IgD-negative memory B cell (primary cell): ENCODE data around the gene DLG2. TPM values are rescaled to one million over a fixed set of nuclear protein-coding genes. Genes with fewer than 3 reads are reported as not detected.
A peak's percentile ranks its signal among the peaks of the same experiment; 100 is the strongest.
"Not testable (repeated sequence)": the region's sequence is repeated elsewhere in the genome, so short reads cannot be mapped to it uniquely, and the experiment has no call there.

Source experiments
- H3K27ac Mint-ChIP-seq, 3 donors: one replicate each; pipeline ENCODE4 v1.8.0; 2020 to 2022; ENCODE audit warnings: mild to moderate bottlenecking in 3 of 3, mixed read lengths in 3 of 3, moderate library complexity in 1 of 3
- H3K27me3 Mint-ChIP-seq: one replicate; pipeline ENCODE4 v1.8.0; 2021; ENCODE audit warnings: mixed read lengths
- H3K36me3 Mint-ChIP-seq: one replicate; pipeline ENCODE4 v1.8.0; 2020; ENCODE audit warnings: mild to moderate bottlenecking, mixed read lengths
- H3K4me1 Mint-ChIP-seq, 3 donors: one replicate each; pipeline ENCODE4 v1.8.0; 2020 to 2022; ENCODE audit warnings: mixed read lengths in 3 of 3, mild to moderate bottlenecking in 1 of 3
- H3K4me3 Mint-ChIP-seq, 4 donors: one replicate each; pipeline ENCODE4 v1.8.0; 2020 to 2022; ENCODE audit warnings: mild to moderate bottlenecking in 4 of 4, mixed read lengths in 4 of 4, moderate library complexity in 3 of 4
- H3K9me3 Mint-ChIP-seq, 3 donors: one replicate each; pipeline ENCODE4 v1.8.0; 2020 to 2021; ENCODE audit warnings: mixed read lengths in 3 of 3, mild to moderate bottlenecking in 1 of 3
- polyA plus RNA-seq: library from polyadenylated mRNA; unstranded; fragments of 300-500 nt; fragmentation: Illumina TruSeq; gene quantifications from one replicate; pipeline ENCODE4 v1.2.3, GENCODE V29; 2021

DLG2 gene
- polyA plus RNA-seq, 1 donor from 2014 or later, result 2.0 TPM

GRCh38 chr11:85395515-85396055, 231.6 kb downstream of the DLG2 start:
- peaks cover 2 to 29% (median 13%) of the 10 kb centered on the region in 3 donors for H3K9me3 Mint-ChIP-seq
- H3K27ac Mint-ChIP-seq, H3K27me3 Mint-ChIP-seq, H3K36me3 Mint-ChIP-seq: not testable (repeated sequence)
- H3K4me3 Mint-ChIP-seq, result peak overlapping the region in 1 of 4 donors; percentile 28
- peaks cover 12 to 21% (median 17%) of the 10 kb centered on the region in 3 donors for H3K4me1 Mint-ChIP-seq

DNA sequence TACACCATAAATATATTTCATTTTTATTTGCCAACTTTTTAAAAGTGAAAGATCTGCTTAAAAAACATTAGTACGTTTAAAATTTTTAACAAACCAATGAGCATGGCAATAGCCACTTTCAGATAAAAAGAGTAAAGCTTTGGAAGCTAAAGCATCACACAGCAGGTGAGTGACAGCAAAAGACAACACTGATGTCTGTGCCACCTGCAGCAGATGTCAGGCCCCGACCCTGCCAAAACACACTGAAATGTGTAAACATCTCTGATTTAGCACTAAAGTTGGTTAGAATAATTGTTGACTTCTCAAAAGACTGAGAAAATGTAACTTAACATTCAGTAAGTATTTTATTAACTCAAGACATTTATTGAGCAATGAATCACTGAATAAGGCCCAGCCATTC, 232.9 kb downstream of the DLG2 start:
- H3K27me3 Mint-ChIP-seq, result peaks cover under 1% of the 10 kb centered on the region
- H3K27ac Mint-ChIP-seq, result no peak overlapping the region
- H3K9me3 Mint-ChIP-seq, result peaks cover 6 to 29% (median 16%) of the 10 kb centered on the region in 3 donors
- peaks cover 7% of the 10 kb centered on the region for H3K36me3 Mint-ChIP-seq
- H3K4me1 Mint-ChIP-seq, result peaks cover 12 to 21% (median 17%) of the 10 kb centered on the region in 3 donors
- no peak overlapping the region for H3K4me3 Mint-ChIP-seq

DNA sequence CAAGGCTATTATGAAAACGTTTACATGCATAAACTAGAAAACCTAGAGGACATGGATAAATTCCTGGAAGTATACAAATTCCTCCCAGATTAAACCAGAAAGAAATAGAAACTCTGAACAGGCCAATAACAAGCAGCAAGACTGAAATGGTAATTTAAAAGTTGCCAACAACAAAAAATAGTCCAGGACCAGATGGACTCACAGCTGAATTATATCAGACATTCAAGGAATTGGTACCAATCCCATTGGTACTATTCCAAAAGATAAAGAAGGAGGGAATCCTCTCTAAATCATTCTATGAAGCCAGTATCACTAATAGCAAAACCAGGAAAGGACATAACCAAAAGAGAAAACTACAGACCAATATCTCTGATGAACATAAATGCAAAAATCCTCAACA, 236.0 kb downstream of the DLG2 start:
- Mint-ChIP-seq H3K36me3 (peaks cover 2% of the 10 kb centered on the region), H3K4me3 (no peak overlapping the region), H3K27ac (no peak overlapping the region), H3K27me3 (peaks cover 2% of the 10 kb centered on the region), H3K9me3 (peaks cover 4 to 17% (median 8%) of the 10 kb centered on the region in 3 donors), H3K4me1 (peaks cover 9 to 13% (median 12%) of the 10 kb centered on the region in 3 donors)

DNA sequence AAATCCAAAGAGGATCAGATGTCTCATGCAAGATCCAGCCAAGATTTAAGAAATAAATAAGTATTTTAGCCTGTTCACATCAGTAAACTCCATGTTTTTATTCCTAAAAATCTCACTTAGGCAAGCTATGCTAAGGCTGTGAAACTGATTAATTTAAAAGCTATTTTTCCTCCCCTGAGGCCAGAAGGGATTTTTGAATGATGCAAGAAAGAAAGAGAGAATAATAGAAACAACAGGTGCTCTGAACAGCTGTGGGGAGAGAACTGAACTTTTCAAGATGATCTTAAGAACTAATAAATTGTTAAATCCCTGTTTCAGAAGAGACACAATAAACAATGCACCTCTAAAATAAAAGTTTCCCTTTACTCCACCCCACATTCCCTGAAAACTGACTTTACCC, 241.6 kb downstream of the DLG2 start:
- Mint-ChIP-seq H3K36me3 (no peaks in the 10 kb centered on the region), H3K9me3 (peaks cover 3 to 10% (median 4%) of the 10 kb centered on the region in 3 donors), H3K27me3 (peaks cover 2% of the 10 kb centered on the region), H3K27ac (no peak overlapping the region), H3K4me1 (no peaks in the 10 kb centered on the region), H3K4me3 (no peak overlapping the region)

- no peaks in the 10 kb centered on the region for H3K36me3 Mint-ChIP-seq
- H3K4me1 Mint-ChIP-seq, result no peaks in the 10 kb centered on the region
- no peak overlapping the region for H3K27ac Mint-ChIP-seq
- H3K27me3 Mint-ChIP-seq, result peaks cover 2% of the 10 kb centered on the region
- H3K9me3 Mint-ChIP-seq, result peaks cover 3 to 10% (median 4%) of the 10 kb centered on the region in 3 donors
- no peak overlapping the region for H3K4me3 Mint-ChIP-seq
Observed at GRCh38 chr11:85385111-85385510, 242.0 kb downstream of the DLG2 start.

GRCh38 chr11:85379066-85379465, 248.1 kb downstream of the DLG2 start:
- Mint-ChIP-seq H3K9me3 (peaks cover 0 to 10% (median 2%) of the 10 kb centered on the region in 3 donors), H3K27ac (no peak overlapping the region), H3K36me3 (no peaks in the 10 kb centered on the region), H3K4me1 (no peaks in the 10 kb centered on the region), H3K4me3 (no peak overlapping the region), H3K27me3 (no peaks in the 10 kb centered on the region)

DNA sequence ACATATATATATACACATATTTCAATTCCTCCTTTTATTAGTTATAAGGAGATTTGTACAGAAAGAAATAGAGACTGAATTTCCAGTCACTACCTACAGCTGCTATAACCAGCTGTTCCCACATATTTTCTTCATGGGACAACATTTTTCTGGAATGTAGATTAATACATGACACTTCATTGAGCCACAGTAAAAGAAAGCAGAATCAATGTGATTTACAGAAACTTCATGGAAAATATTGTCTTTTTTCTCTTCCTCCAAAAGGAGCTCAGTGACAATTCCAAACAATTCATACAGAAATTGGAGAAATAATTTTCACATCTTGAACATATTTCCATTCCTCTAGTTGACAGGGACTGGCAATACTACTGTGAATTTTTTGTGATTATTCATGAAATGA, 249.2 kb downstream of the DLG2 start:
- Mint-ChIP-seq H3K27me3 (peaks cover 2% of the 10 kb centered on the region), H3K27ac (no peak overlapping the region), H3K4me1 (no peaks in the 10 kb centered on the region), H3K4me3 (no peak overlapping the region), H3K36me3 (peaks cover 1% of the 10 kb centered on the region), H3K9me3 (peaks cover 0 to 6% (median 2%) of the 10 kb centered on the region in 3 donors)

- Mint-ChIP-seq H3K9me3 (no peaks in the 10 kb centered on the region), H3K36me3 (no peaks in the 10 kb centered on the region), H3K27ac (no peak overlapping the region), H3K4me3 (no peak overlapping the region), H3K27me3 (no peaks in the 10 kb centered on the region), H3K4me1 (peaks cover 0 to 10% (median 3%) of the 10 kb centered on the region in 3 donors)
Observed at GRCh38 chr11:85359859-85360258, 267.3 kb downstream of the DLG2 start.

DNA sequence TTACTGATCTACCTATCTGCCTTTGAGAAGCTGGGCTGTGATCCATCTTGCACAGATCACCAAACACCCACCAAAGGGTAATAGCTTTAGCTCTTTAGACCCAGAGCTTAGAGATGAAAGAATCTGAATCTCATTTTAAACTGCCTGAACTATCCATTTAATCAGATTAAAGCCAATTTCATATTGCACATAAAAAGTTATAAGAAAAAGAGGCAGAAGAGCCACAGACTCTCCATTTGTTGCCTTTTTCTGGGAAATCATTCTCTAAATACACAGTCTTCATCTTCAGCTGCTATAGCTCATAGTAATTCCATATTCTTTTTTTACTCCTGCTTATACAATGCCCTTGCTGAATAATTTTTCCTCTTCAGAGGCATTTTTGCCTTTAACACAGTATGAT, 271.2 kb downstream of the DLG2 start:
- Mint-ChIP-seq H3K27ac (no peak overlapping the region), H3K4me1 (peaks cover 8 to 15% (median 10%) of the 10 kb centered on the region in 3 donors), H3K27me3 (no peaks in the 10 kb centered on the region), H3K36me3 (no peaks in the 10 kb centered on the region), H3K4me3 (no peak overlapping the region), H3K9me3 (peaks cover 0 to 2% (median 0%) of the 10 kb centered on the region in 3 donors)

DNA sequence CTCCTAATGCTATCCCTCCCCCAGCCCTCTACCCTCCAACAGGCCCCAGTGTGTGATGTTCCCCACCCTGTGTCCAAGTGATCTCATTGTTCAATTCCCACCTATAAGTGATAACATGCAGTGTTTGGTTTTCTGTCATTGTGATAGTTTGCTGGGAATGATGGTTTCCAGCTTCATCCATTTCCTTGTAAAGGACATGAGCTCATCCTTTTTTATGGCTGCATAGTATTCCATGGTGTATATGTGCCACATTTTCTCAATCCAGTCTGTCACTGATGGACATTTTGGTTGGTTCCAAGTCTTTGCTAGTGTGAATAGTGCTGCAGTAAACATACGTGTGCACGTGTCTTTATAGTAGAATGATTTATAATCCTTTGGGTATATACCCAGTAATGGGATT, 277.6 kb downstream of the DLG2 start:
- peaks cover 7 to 11% (median 10%) of the 10 kb centered on the region in 3 donors for H3K4me1 Mint-ChIP-seq
- H3K36me3 Mint-ChIP-seq, H3K27me3 Mint-ChIP-seq, H3K9me3 Mint-ChIP-seq, H3K4me3 Mint-ChIP-seq, H3K27ac Mint-ChIP-seq: not testable (repeated sequence)

DNA sequence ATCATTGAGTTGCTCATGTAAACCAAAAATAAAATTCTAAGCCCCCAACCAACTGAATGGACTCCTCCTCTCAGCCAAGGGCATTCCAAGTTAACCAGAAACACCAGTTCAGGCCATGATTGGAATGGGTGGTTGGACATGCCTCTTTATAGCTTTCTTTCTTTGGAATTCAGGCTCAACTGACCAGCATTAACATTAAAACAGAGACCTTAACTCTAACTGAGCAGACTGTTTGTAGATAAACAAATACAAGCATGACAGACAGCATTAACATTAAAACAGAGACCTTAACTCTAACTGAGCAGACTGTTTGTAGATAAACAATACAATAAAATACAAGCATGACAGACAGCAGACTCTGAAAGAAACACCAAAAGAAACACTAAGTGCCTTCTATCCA, 278.2 kb downstream of the DLG2 start:
- H3K36me3 Mint-ChIP-seq, result no peaks in the 10 kb centered on the region
- no peak overlapping the region for H3K4me3 Mint-ChIP-seq
- peaks cover 0 to 2% (median 2%) of the 10 kb centered on the region in 3 donors for H3K9me3 Mint-ChIP-seq
- H3K27me3 Mint-ChIP-seq, result no peaks in the 10 kb centered on the region
- peaks cover 7 to 11% (median 10%) of the 10 kb centered on the region in 3 donors for H3K4me1 Mint-ChIP-seq
- peak overlapping the region in 1 of 3 donors; percentile 41 for H3K27ac Mint-ChIP-seq

- no peak overlapping the region for H3K27ac Mint-ChIP-seq
- H3K4me1 Mint-ChIP-seq, result peaks cover 7 to 11% (median 10%) of the 10 kb centered on the region in 3 donors
- H3K36me3 Mint-ChIP-seq, result no peaks in the 10 kb centered on the region
- H3K27me3 Mint-ChIP-seq, result no peaks in the 10 kb centered on the region
- H3K9me3 Mint-ChIP-seq, result peaks cover 0 to 2% (median 0%) of the 10 kb centered on the region in 3 donors
- no peak overlapping the region for H3K4me3 Mint-ChIP-seq
Observed at GRCh38 chr11:85347291-85347690, 279.9 kb downstream of the DLG2 start.

- H3K4me1 Mint-ChIP-seq, result peaks cover 6 to 9% (median 7%) of the 10 kb centered on the region in 3 donors
- H3K36me3 Mint-ChIP-seq, result no peaks in the 10 kb centered on the region
- H3K4me3 Mint-ChIP-seq, result no peak overlapping the region
- peaks cover 0 to 2% (median 2%) of the 10 kb centered on the region in 3 donors for H3K9me3 Mint-ChIP-seq
- no peaks in the 10 kb centered on the region for H3K27me3 Mint-ChIP-seq
- H3K27ac Mint-ChIP-seq, result no peak overlapping the region
Observed at GRCh38 chr11:85346484-85346883, 280.7 kb downstream of the DLG2 start.

DNA sequence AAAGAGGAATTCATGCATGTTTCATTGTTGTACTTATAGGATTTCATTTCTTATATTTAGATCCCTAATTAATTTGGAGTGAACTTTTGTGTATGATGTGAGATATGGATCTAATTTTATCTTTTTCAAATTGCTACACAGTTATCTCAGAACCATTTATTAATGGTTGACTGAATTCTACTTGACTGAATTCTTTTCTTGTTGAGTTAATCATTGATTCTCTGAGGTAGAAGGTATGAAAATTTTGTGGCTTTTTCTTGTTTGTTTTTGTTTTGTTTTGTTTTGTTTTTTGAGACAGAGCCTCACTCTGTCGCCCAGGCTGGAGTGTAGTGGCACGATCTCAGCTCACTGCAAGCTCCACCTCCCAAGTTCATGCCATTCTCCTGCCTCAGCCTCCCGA, 286.3 kb downstream of the DLG2 start:
- H3K36me3 Mint-ChIP-seq, H3K9me3 Mint-ChIP-seq, H3K27me3 Mint-ChIP-seq, H3K27ac Mint-ChIP-seq, H3K4me1 Mint-ChIP-seq, H3K4me3 Mint-ChIP-seq: not testable (repeated sequence)

DNA sequence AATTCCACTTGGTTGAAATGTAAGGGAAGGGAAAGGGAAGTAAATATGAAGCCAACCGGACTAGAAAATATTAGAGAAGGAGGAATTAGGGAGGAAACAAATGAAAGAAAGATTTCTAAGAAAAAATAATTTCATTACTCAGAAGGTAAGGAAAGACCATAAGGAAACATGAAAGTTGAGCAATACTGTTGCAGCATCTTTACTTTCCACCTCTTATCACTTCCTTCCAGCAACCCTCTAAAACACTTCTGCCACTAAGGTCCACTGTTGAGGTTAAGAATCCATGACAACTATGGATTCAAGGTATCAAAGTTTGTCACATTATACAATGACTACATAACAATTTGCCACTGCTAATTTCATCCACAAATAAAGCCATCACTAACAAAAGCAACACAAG, 308.6 kb downstream of the DLG2 start:
- no peak overlapping the region for H3K27ac Mint-ChIP-seq
- H3K36me3 Mint-ChIP-seq, result no peaks in the 10 kb centered on the region
- no peaks in the 10 kb centered on the region for H3K27me3 Mint-ChIP-seq
- H3K9me3 Mint-ChIP-seq, result no peaks in the 10 kb centered on the region
- H3K4me1 Mint-ChIP-seq, result peaks cover 35 to 42% (median 36%) of the 10 kb centered on the region in 3 donors
- H3K4me3 Mint-ChIP-seq, result no peak overlapping the region

DNA sequence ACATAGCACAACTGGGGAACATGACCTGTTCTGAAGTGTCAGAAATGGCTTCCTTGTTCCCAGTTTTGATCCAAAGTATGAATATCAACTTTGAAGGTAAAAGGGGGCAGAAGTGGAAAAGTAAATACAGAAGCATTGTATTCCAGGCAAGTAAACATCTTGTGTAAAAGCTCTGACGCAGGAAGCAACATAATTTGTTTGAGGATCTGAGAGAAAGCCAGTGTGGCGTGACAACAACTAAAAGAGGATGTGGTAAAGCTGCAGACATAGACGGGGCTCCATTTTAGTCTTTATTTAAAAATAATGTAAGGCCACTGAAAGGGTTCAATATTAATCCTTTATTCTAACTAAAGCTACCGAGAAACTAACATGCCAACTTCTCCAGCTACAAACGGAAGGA, 310.2 kb downstream of the DLG2 start:
- Mint-ChIP-seq H3K4me3 (peak overlapping the region in 3 of 4 donors; percentile 5 to 88 (median 30)), H3K4me1 (peaks cover 35 to 45% (median 37%) of the 10 kb centered on the region in 3 donors), H3K27me3 (no peaks in the 10 kb centered on the region), H3K9me3 (no peaks in the 10 kb centered on the region), H3K27ac (peak overlapping the region; percentile 18 to 93 (median 91)), H3K36me3 (no peaks in the 10 kb centered on the region)
